IPS-18c (cell line): ENCODE measurements around the gene A3GALT2.
"Not testable (repeated sequence)": the region's sequence is repeated elsewhere in the genome, so short reads cannot be mapped to it uniquely, and the experiment has no call there.

Experiments used
- H3K4me3 ChIP-seq: 2 replicates; pipeline ENCODE4 v1.7.0; 2013; ENCODE audit warnings: low read depth, mild to moderate bottlenecking, low read length, moderate library complexity; ENCODE audit not compliant: insufficient read depth
- H3K9me3 ChIP-seq: one replicate; pipeline ENCODE4 v1.6.1; 2013; ENCODE audit warnings: mild to moderate bottlenecking, low read length, moderate library complexity; ENCODE audit not compliant: control insufficient read depth, insufficient read depth

The A3GALT2 gene

GRCh38 chr1:33292726-33293340 lies 28.1 kb downstream of the A3GALT2 start:
- peaks cover 2% of the 10 kb centered on the region for H3K9me3 ChIP-seq

GRCh38 chr1:33290615-33291014 lies 30.3 kb downstream of the A3GALT2 start:
- H3K9me3 ChIP-seq, H3K4me3 ChIP-seq: not testable (repeated sequence)

More at GRCh38 chr1:33292726-33293340, 28.1 kb downstream of the A3GALT2 start:
- H3K4me3 ChIP-seq: no peak overlapping the region

GRCh38 chr1:33289858-33290154 lies 31.1 kb downstream of the A3GALT2 start:
- H3K9me3 ChIP-seq: peaks cover under 1% of the 10 kb centered on the region
- H3K4me3 ChIP-seq: no peak overlapping the region

GRCh38 chr1:33288976-33289857 lies 31.7 kb downstream of the A3GALT2 start:
- no peaks in the 10 kb centered on the region for H3K9me3 ChIP-seq
- no peak overlapping the region for H3K4me3 ChIP-seq

- Histone ChIP-seq H3K9me3 (no peaks in the 10 kb centered on the region), H3K4me3 (no peak overlapping the region)
These were observed 33.6 kb downstream of the A3GALT2 start for GRCh38 chr1:33287317-33287716.

GRCh38 chr1:33286451-33287185 lies 34.3 kb downstream of the A3GALT2 start:
- Histone ChIP-seq H3K9me3 (no peaks in the 10 kb centered on the region), H3K4me3 (no peak overlapping the region)

GRCh38 chr1:33284049-33284448 lies 36.8 kb downstream of the A3GALT2 start:
- Histone ChIP-seq H3K4me3 (no peak overlapping the region), H3K9me3 (no peaks in the 10 kb centered on the region)

GRCh38 chr1:33282791-33283190 lies 38.1 kb downstream of the A3GALT2 start:
- Histone ChIP-seq H3K4me3 (no peak overlapping the region), H3K9me3 (no peaks in the 10 kb centered on the region)

GRCh38 chr1:33281554-33282303 lies 39.2 kb downstream of the A3GALT2 start:
- H3K9me3 ChIP-seq: no peaks in the 10 kb centered on the region
- H3K4me3 ChIP-seq: no peak overlapping the region

- Histone ChIP-seq H3K4me3 (no peak overlapping the region), H3K9me3 (no peaks in the 10 kb centered on the region)
These were observed 40.7 kb downstream of the A3GALT2 start for GRCh38 chr1:33280091-33280661.

GRCh38 chr1:33277488-33278084 lies 43.3 kb downstream of the A3GALT2 start:
- Histone ChIP-seq H3K9me3 (no peaks in the 10 kb centered on the region), H3K4me3 (no peak overlapping the region)

- H3K9me3 ChIP-seq: no peaks in the 10 kb centered on the region
These were observed 44.2 kb downstream of the A3GALT2 start for GRCh38 chr1:33276573-33277298.

GRCh38 chr1:33275706-33276572 lies 45.0 kb downstream of the A3GALT2 start:
- Histone ChIP-seq H3K9me3 (no peaks in the 10 kb centered on the region), H3K4me3 (no peak overlapping the region)

More at GRCh38 chr1:33276573-33277298, 44.2 kb downstream of the A3GALT2 start:
- H3K4me3 ChIP-seq: no peak overlapping the region

- H3K4me3 ChIP-seq: no peak overlapping the region
- no peaks in the 10 kb centered on the region for H3K9me3 ChIP-seq
These were observed 45.7 kb downstream of the A3GALT2 start for GRCh38 chr1:33275195-33275594.

- no peaks in the 10 kb centered on the region for H3K9me3 ChIP-seq
These were observed 46.5 kb downstream of the A3GALT2 start for GRCh38 chr1:33274446-33274845.

More at GRCh38 chr1:33274446-33274845, 46.5 kb downstream of the A3GALT2 start:
- H3K4me3 ChIP-seq: no peak overlapping the region
